ENCODE data around the gene SH2D2A. TPM values are rescaled to one million over a fixed set of nuclear protein-coding genes. Genes with fewer than 3 reads are reported as not detected.

SH2D2A gene
- total RNA-seq: 0.41 TPM

DNA sequence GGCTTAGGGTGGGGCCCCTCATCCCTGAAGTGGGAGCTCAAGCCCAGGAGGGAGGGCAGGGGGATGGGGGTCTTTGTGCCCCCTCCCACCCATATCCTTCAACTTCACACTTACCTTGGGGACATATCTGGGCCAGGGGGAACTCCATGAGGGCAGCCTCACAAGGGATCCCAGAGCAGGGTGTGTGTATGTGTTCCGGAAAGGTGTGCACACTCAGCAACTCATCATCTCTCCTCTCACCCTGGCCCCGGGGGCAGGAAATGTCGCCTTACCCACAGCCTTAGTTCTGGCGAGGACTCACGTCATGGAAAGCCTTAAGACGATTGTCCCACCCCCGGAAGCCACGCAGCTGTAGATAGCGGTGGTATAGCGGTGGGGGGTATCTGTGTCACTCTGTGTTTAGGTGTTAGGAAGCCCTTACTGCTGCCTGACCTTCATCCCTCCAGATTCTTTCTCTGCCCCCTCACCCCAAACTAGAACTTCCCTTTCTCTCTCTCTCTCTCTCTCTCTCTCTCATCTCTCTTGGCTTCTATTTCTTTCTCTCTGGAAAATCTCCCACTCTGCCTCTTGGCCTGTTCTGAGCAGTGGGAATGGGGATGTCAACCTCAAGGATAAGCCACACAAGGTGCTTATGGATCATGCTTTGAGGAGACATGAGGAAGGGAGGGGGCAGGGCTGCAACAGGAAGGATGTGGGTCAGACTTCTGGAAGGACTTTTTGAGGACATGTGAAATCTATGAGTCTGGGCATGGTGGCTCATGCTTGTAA is at the start of gene SH2D2A:
Gene SH2D2A (minus strand): TSS at position 288 of the 768 bp plus-strand sequence. CDS start 140 bp downstream, at position 148.
- DNase-seq (ENCODE audit: low spot score in 2 of 2) (no peak), FAIRE-seq (no peak)

GRCh38 chr1:156865865-156866248 is 49.2 kb upstream of the SH2D2A start:
- DNase-seq (ENCODE audit: low spot score in 2 of 2) (no peak), FAIRE-seq (no peak)

GRCh38 chr1:156865258-156865657 is 48.6 kb upstream of the SH2D2A start:
- no peak for DNase-seq (ENCODE audit: low spot score in 2 of 2)
- FAIRE-seq: no peak

DNA sequence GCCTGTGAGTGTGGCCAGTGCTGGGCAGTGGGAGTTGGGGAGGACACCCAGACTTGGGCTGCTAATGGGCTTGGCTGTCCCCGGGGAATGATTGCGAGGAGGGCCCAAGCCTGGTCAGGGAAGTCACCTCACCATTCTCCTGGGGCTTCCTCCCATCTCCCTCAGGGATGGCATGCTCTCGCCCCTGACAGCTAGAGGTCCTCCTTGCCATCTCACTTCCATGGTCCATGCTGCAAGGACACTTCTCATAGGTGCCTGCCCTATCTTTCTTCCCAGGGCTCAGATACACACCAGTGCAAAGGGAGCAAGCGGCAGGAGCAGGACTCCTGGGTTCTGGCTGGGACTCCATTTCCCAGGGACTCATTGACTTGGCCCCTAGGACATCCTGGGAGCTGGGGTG is 48.1 kb upstream of the SH2D2A start:
- DNase-seq (ENCODE audit: low spot score in 2 of 2) (no peak), FAIRE-seq (no peak)

DNA sequence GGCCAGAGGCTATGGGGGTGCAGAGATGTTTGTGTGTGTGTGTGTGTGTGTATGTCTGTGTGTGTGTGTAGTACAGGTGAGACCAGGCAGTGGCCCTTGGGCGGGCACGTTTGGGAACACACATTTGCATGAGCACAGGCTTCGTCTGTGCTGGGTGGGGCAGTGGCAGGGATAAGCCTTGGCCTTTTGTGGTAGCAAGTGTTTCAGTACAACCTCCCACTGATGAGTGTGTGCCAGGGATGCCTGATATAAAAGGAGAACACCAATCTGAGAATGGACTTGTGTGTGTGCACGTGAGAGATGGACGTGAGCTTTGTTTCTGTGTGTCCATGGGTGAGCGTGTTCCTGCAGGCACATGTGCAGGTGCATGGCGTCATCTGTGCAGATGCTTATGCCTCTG is 47.0 kb upstream of the SH2D2A start:
- DNase-seq (ENCODE audit: low spot score in 2 of 2) (no peak), FAIRE-seq (no peak)

GRCh38 chr1:156862997-156863599 is 46.5 kb upstream of the SH2D2A start:
- FAIRE-seq (no peak), DNase-seq (ENCODE audit: low spot score in 2 of 2) (no peak)

- FAIRE-seq (no peak), DNase-seq (ENCODE audit: low spot score in 2 of 2) (no peak)
Measured at GRCh38 chr1:156862584-156862983, 45.9 kb upstream of the SH2D2A start.

DNA sequence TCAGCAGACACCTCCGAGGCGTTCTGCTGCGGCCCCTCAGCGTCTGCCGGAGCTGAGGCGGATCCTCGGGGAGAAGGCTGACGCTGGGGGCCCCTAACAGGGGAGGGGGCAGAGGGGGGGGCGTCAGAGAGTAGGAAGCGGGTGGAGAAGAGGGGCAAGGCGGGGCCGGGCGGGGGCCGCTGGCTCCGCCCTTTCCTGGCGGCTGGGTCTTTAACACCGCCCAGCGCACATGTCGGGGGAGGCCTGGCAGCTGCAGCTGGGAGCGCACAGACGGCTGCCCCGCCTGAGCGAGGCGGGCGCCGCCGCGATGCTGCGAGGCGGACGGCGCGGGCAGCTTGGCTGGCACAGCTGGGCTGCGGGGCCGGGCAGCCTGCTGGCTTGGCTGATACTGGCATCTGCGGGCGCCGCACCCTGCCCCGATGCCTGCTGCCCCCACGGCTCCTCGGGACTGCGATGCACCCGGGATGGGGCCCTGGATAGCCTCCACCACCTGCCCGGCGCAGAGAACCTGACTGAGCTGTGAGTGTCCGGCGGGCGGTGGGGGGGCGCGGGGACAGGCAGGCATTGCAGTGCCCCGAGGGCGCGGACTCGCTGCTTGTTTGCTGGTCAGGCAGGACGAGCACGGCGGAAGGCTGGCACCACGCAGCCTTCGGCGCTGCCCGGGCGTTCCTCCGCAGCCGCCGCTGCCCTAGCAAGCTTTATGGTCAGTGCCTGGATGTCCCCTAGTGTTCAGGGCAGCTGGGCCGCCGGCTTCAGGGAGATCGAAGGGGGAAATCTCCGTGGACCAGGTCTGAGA is 44.2 kb upstream of the SH2D2A start, which contains the start of gene NTRK1:
Gene NTRK1 (plus strand): TSS at position 238 of the 796 bp plus-strand sequence. CDS start 70 bp downstream, at position 308.
- DNase-seq (ENCODE audit: low spot score in 2 of 2) (peak; percentile 73 to 76), FAIRE-seq (no peak)

DNA sequence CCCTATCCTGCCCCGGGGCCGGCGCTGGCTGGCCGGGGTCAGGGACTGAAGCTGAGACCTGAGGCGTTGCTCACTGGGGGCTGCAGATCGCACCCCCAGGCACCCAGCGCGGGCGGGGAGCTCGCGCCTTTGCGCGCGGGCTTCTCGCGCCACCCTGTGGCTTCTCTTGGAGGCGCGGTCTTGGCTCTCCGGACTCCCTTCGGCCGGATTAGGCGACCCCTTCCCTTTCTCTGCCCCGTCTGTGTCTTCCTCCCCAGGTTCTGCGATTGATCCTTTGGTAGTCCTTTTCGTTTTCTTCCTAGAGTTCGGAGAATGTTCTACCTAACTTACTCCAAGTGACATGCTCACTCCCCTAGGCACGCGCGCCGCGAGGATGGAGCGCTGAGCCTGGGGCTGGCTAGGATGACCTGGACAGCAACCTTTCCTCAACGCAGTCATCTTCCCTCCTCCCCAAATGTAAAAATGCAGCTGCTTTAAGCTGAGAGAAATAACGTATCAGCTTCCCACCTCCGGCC is 43.5 kb upstream of the SH2D2A start:
- FAIRE-seq: no peak

GRCh38 chr1:156859523-156860112 is 43.0 kb upstream of the SH2D2A start:
- FAIRE-seq: no peak
- peak; percentile 42 to 51 for DNase-seq (ENCODE audit: low spot score in 2 of 2)

More for the DNA sequence above, 43.5 kb upstream of the SH2D2A start:
- DNase-seq (ENCODE audit: low spot score in 2 of 2): peak; percentile 80 to 82

GRCh38 chr1:156858959-156859522 is 42.4 kb upstream of the SH2D2A start, which contains the start of gene INSRR:
TSS of gene INSRR (minus strand) at chr1:156859117. CDS start at chr1:156858621, 496 bp downstream.
- FAIRE-seq (no peak), DNase-seq (ENCODE audit: low spot score in 2 of 2) (no peak)

DNA sequence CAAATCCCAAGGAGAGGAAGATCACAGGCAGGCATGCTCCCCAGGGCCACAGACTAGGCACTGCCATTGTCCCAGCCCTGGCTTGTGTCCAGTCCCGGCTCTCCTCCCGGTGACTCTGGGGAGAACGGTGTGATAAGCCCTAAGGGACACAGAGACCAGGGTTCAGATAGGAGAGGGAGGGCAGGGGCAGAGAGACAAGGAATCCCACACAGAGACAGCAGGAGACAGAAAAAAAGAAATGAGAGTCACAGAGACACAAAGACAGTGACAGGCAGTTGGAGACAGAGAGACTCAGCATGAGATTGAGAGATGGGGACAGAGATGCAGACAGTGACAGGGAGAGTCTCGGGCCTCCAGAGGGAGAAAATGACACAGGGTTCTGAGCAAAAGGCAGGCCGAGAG is 41.9 kb upstream of the SH2D2A start:
- FAIRE-seq (no peak), DNase-seq (ENCODE audit: low spot score in 2 of 2) (no peak)

DNA sequence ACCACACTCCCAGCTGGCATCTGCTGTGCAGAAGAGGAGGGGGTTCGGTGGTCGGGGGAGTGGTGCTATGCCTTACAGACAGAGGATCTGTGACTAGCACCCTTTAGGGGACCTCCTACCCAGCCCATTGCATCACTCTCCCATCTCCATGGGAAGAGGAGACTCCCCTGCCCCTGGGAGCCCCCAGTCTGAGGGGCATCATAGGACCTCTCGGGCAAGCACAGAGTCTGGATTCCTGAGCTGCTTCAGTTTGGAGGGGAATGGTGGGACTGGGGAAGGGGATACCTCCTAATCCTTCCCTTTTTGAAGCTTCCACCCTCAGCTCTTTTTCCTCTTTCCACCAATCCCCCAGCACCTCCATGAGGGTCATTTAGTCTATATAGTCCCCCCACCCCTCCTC is 40.9 kb upstream of the SH2D2A start:
- FAIRE-seq (no peak), DNase-seq (ENCODE audit: low spot score in 2 of 2) (no peak)

DNA sequence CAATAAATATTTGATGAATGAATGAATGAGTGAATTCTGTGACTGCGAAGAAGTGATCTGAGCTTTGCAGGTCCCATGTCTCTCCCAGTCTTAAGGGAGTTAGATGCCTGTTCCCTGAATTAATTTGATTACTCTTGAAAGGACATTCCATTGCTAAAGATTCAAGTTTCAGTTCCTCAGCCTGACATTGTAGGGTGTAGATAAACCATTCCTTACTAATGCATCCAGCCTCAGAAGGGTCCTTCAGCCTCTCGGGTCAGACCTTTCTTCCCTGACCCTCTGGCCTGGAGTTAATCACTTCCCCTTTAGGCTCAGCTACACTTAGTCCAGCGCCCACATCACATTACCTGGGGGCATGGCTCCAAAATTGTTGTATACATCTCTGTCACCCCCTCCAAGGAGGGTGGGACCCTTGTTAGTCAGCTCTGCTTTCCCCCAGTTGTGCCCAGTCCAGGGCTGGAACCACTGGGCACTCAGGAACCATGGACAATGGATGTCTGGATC is 39.7 kb upstream of the SH2D2A start:
- FAIRE-seq (no peak), DNase-seq (ENCODE audit: low spot score in 2 of 2) (no peak)

- DNase-seq (ENCODE audit: low spot score in 2 of 2) (no peak), FAIRE-seq (no peak)
Measured at GRCh38 chr1:156854634-156855033, 38.0 kb upstream of the SH2D2A start.

DNA sequence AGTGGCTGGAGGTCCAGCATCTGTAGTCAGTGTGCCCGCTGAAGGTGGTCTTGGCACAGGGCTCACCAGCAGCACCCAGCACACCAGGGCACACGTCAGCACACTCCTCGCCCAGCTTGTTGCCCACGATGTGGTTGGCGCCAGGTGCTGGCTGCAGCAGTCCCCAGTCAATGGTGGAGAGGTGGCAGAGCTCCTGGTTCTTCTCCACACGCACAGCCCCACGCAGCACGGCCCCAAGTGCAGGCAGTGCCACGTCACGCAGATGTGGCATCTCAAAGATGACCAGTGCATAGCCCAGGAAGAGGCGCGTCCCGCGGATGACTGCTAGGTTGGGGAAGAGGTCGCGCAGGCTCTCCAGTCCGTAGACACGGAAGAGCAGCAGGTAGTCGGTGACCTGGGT is 37.1 kb upstream of the SH2D2A start:
- FAIRE-seq: no peak
- DNase-seq (ENCODE audit: low spot score in 2 of 2): no peak

GRCh38 chr1:156852418-156852874 is 35.8 kb upstream of the SH2D2A start:
- DNase-seq (ENCODE audit: low spot score in 2 of 2): peak in 1 of 2 donors; percentile 65
- FAIRE-seq: no peak

DNA sequence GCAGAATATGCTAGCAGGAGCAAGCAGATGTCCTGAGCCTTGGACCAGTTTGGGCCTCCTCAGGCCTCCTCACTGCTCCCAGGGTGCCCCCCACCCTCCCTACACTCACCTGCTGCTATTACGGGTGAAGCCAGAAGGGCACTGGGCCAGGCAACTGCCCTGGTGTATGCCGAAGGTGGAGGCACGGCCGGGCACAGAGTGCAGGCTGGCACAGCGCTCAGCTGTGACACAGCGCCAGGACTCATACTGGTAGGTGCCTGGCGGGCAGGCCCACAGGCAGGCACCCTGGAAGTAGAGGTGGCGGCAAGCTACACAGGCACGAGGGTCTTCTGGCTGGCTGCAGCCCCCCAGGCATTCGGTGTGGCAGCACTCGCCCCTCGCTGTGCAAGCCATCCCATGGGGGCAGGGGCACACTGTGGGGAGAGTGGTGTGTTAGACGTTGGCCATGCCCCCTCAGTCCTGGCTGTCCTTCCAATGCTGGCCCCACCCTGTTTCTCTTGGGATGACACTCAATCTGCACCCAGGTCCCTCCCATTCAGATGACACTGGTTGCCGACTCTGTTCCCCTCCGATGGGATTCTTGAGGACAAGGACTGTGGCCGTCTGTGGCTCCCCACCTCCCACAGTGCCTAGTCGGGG is 35.2 kb upstream of the SH2D2A start:
- no peak for FAIRE-seq
- no peak for DNase-seq (ENCODE audit: low spot score in 2 of 2)

- no peak for FAIRE-seq
- DNase-seq (ENCODE audit: low spot score in 2 of 2): no peak
Measured at GRCh38 chr1:156849151-156849496, 32.5 kb upstream of the SH2D2A start.
